Coronary artery (tissue), 2 donors: ENCODE measurements around the gene PID1.
"Not testable (repeated sequence)": the region's sequence is repeated elsewhere in the genome, so short reads cannot be mapped to it uniquely, and the experiment has no call there.

Experiments
- DNase-seq: peaks from one replicate; pipeline ENCODE4 v3.0.0-alpha.2; 2017; ENCODE audit warnings: low spot score
- H3K27ac ChIP-seq, 2 donors: fragments of 200-600 bp; sonication (generic); one replicate each; pipeline ENCODE4 v1.5.1; 2016 to 2019
- H3K4me3 ChIP-seq: fragments of 200-600 bp; sonication (generic); 2 replicates; pipeline ENCODE4 v1.5.1; 2016; ENCODE audit warnings: mild to moderate bottlenecking, moderate library complexity
- TF ChIP-seq, protein P1 (sequence below): fragments of 200-600 bp; sonication (generic); IDR thresholded peaks from one replicate; pipeline ENCODE4 v1.5.1; 2019; ENCODE audit warnings: antibody characterized with exemption

The PID1 gene

GRCh38 chr2:229191413-229191812 is 79.7 kb downstream of the PID1 start:
- Histone ChIP-seq H3K4me3 (no peak overlapping the region), H3K27ac (no peak overlapping the region)
- DNase-seq = no peak
- TF ChIP-seq, protein P1, sequence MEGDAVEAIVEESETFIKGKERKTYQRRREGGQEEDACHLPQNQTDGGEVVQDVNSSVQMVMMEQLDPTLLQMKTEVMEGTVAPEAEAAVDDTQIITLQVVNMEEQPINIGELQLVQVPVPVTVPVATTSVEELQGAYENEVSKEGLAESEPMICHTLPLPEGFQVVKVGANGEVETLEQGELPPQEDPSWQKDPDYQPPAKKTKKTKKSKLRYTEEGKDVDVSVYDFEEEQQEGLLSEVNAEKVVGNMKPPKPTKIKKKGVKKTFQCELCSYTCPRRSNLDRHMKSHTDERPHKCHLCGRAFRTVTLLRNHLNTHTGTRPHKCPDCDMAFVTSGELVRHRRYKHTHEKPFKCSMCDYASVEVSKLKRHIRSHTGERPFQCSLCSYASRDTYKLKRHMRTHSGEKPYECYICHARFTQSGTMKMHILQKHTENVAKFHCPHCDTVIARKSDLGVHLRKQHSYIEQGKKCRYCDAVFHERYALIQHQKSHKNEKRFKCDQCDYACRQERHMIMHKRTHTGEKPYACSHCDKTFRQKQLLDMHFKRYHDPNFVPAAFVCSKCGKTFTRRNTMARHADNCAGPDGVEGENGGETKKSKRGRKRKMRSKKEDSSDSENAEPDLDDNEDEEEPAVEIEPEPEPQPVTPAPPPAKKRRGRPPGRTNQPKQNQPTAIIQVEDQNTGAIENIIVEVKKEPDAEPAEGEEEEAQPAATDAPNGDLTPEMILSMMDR = no peak

DNA sequence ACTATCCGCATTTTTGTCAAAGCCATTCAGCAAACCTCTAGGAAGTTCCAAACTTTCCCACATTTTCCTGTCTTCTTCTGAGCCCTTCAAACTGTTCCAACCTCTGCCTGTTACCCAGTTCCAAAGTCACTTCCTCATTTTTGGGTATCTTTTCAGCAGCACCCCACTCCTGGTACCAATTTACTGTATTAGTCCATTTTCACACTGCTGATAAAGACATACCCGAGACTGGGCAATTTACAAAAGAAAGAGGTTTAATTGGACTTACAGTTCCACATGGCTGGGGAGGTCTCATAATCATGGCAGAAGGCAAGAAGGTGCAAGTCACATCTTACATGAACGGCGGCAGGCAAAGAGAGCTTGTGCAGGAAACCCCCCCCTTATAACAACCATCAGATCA is 84.0 kb downstream of the PID1 start:
- not testable (repeated sequence) for H3K27ac ChIP-seq, DNase-seq, H3K4me3 ChIP-seq

DNA sequence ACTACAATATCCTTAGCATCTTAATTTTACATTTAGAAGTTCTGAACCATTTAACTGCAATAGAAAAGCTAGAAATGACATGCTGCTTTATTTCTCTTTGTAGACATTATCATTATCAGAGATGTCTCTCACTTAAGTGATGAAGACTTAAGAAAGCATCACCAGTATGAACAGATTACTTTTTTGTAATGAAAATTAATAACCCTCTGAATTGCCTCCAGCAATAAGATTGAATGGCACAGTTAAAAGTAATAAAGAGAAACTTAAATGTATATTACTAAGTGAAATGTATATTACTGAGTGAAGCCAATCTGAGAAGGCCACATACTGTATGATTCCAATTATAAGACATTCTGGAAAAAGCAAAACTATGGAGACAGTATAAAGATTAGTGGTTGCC is 89.4 kb downstream of the PID1 start:
- no peak overlapping the region for H3K27ac ChIP-seq
- no peak for DNase-seq
- TF ChIP-seq, protein P1 = no peak
- H3K4me3 ChIP-seq = no peak overlapping the region

DNA sequence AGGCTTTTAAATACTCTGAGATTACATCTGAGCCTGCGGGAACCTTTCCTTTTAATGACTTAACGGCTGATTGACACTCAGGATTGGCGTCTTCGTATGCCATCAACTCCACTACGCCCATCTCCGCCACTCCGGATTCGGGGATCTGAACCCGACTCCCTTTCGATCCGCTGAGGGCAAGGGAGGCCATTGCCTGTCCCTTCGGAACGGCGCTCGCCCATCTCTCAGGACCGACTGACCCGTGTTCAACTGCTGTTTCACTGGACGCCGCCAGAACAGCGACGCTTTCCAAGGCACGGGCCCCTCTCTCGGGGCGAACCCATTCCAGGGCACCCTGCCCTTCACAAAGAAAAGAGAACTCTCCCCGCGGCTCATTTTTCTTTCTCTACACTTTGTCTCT is 90.4 kb downstream of the PID1 start:
- Histone ChIP-seq H3K4me3 (no peak overlapping the region), H3K27ac (no peak overlapping the region)
- no peak for DNase-seq
- TF ChIP-seq, protein P1 = no peak

GRCh38 chr2:229179628-229180027 is 91.5 kb downstream of the PID1 start:
- Histone ChIP-seq H3K4me3 (no peak overlapping the region), H3K27ac (no peak overlapping the region)
- DNase-seq = no peak
- TF ChIP-seq, protein P1 = no peak

GRCh38 chr2:229178706-229179105 is 92.4 kb downstream of the PID1 start:
- TF ChIP-seq, protein P1 = no peak
- no peak overlapping the region for H3K27ac ChIP-seq

GRCh38 chr2:229178117-229178516 is 93.0 kb downstream of the PID1 start:
- H3K4me3 ChIP-seq = no peak overlapping the region
- TF ChIP-seq, protein P1 = no peak
- H3K27ac ChIP-seq = no peak overlapping the region
- no peak for DNase-seq

More at GRCh38 chr2:229178706-229179105, 92.4 kb downstream of the PID1 start:
- H3K4me3 ChIP-seq = no peak overlapping the region
- no peak for DNase-seq

DNA sequence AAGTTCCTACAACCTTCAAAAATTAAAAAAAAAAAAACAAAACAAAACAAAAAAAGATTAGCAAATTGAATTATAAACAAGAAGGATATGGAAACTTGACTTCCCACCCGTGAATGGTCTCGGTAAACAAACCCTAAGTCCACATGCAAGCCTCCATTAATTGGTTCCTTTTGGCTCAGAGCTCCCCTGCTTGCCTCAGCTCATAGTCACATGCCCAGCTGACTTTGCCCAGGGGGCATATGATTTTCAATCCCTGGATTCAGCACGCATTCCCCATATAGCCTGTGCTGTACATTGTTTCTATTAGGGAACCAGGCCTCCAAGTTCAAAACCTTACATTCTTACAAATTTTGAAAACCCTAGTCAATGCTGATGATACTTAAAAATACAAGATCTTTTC is 95.0 kb downstream of the PID1 start:
- no peak overlapping the region for H3K27ac ChIP-seq
- TF ChIP-seq, protein P1 = no peak
- H3K4me3 ChIP-seq = no peak overlapping the region
- DNase-seq = no peak
